Body of pancreas (tissue), 4 donors: ENCODE data around the gene CCDC112.

Experiments
- CTCF ChIP-seq, 7 experiments: fragments of 450-650 bp in 4 of 7; fragments of 200-600 bp in 3 of 7; sonication (generic) in 3 of 7; IDR thresholded peaks; one replicate each; pipeline ENCODE4 v1.5.1; 2016 to 2019; ENCODE audit warnings: antibody characterized with exemption in 7 of 7
- POLR2A ChIP-seq, 3 donors: fragments of 450-650 bp; IDR thresholded peaks; one replicate each; pipeline ENCODE4 v1.6.1; 2016; ENCODE audit warnings: antibody characterized with exemption in 3 of 3, mild to moderate bottlenecking in 2 of 3

DNA sequence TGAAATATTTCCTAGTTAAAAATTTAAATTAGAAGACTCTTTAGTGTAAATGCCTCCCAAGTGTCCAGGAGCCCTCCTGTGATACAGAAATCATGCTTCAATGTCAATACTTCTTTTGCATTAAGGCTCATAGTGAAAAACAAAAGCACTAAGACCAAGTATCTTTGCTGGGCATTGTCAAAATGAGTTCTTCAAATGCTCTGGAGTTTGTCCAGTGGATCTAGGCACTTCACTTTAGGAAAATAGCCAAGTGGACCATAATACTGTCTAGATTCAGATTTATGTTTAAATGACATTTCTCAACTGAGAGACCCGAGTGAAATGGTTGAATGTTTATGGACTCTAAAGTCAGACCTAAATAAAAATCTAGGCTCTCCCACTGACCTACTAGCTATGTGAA, 21.3 kb upstream of the CCDC112 start:
- TF ChIP-seq CTCF (IDR thresholded peaks at IDR 0.05) (no peak), POLR2A (IDR thresholded peaks at IDR 0.05) (no peak)
